Activated CD4-positive, alpha-beta T cell treated with anti-CD3 and anti-CD28 coated beads, Interleukin-10, Interleukin-2, amounts not matched to agents 100 ng/mL and 50 ng/mL, durations not matched to agents 16 hours and 8 hours (primary cell): ENCODE results near the gene ARHGEF38.

Experiments
- DNase-seq: peaks from one replicate; pipeline ENCODE4 v3.0.0-alpha.2; 2020

The ARHGEF38 gene

GRCh38 chr4:105619188-105619931, 66.9 kb downstream of the ARHGEF38 start:
- DNase-seq = no peak

- peak; percentile 15 for DNase-seq
These were observed 68.4 kb downstream of the ARHGEF38 start for GRCh38 chr4:105620640-105621323.

- DNase-seq = no peak
These were observed 69.8 kb downstream of the ARHGEF38 start for GRCh38 chr4:105622269-105622668.

- DNase-seq = no peak
These were observed 70.7 kb downstream of the ARHGEF38 start for GRCh38 chr4:105623099-105623498.

- no peak for DNase-seq
These were observed 72.1 kb downstream of the ARHGEF38 start for GRCh38 chr4:105624530-105624929.

GRCh38 chr4:105625214-105625613, 72.8 kb downstream of the ARHGEF38 start:
- no peak for DNase-seq

- no peak for DNase-seq
These were observed 74.4 kb downstream of the ARHGEF38 start for GRCh38 chr4:105626846-105627245.

- DNase-seq = no peak
These were observed 75.2 kb downstream of the ARHGEF38 start for GRCh38 chr4:105627620-105628019.

GRCh38 chr4:105630670-105631655, 78.5 kb downstream of the ARHGEF38 start:
- no peak for DNase-seq

GRCh38 chr4:105631818-105632400, 79.5 kb downstream of the ARHGEF38 start:
- DNase-seq = no peak

- no peak for DNase-seq
These were observed 80.2 kb downstream of the ARHGEF38 start for GRCh38 chr4:105632599-105632998.

GRCh38 chr4:105633241-105633640, 80.8 kb downstream of the ARHGEF38 start:
- no peak for DNase-seq

- DNase-seq = no peak
These were observed 82.1 kb downstream of the ARHGEF38 start for GRCh38 chr4:105634402-105635080.

- no peak for DNase-seq
These were observed 85.2 kb downstream of the ARHGEF38 start for GRCh38 chr4:105637408-105638176.

- DNase-seq = no peak
These were observed 89.4 kb downstream of the ARHGEF38 start for GRCh38 chr4:105641845-105642244.

GRCh38 chr4:105644257-105644656, 91.8 kb downstream of the ARHGEF38 start:
- no peak for DNase-seq

- no peak for DNase-seq
These were observed 93.0 kb downstream of the ARHGEF38 start for GRCh38 chr4:105645440-105645839.

GRCh38 chr4:105650190-105650589, 97.8 kb downstream of the ARHGEF38 start:
- no peak for DNase-seq

- no peak for DNase-seq
These were observed 99.5 kb downstream of the ARHGEF38 start for GRCh38 chr4:105651884-105652283.

GRCh38 chr4:105652286-105652888, 100.0 kb downstream of the ARHGEF38 start:
- no peak for DNase-seq
